OCI-LY1 (cell line): ENCODE results near the gene STRIP1.

ENCODE experiments used
- CTCF ChIP-seq: fragments of 200-600 bp; sonication (generic), shearing (Covaris generic); IDR thresholded peaks from 2 replicates; pipeline ENCODE4 v1.5.1; 2017; ENCODE audit warnings: mild to moderate bottlenecking, antibody characterized with exemption, low read length, moderate library complexity, mixed read lengths
- EZH2 ChIP-seq: fragments of 200-600 bp; sonication (generic), shearing (Covaris generic); IDR thresholded peaks from 2 replicates; pipeline ENCODE4 v1.8.0; 2017; ENCODE audit warnings: borderline replicate concordance, mixed run types, mild to moderate bottlenecking, antibody characterized with exemption, low read length, moderate library complexity, mixed read lengths

DNA sequence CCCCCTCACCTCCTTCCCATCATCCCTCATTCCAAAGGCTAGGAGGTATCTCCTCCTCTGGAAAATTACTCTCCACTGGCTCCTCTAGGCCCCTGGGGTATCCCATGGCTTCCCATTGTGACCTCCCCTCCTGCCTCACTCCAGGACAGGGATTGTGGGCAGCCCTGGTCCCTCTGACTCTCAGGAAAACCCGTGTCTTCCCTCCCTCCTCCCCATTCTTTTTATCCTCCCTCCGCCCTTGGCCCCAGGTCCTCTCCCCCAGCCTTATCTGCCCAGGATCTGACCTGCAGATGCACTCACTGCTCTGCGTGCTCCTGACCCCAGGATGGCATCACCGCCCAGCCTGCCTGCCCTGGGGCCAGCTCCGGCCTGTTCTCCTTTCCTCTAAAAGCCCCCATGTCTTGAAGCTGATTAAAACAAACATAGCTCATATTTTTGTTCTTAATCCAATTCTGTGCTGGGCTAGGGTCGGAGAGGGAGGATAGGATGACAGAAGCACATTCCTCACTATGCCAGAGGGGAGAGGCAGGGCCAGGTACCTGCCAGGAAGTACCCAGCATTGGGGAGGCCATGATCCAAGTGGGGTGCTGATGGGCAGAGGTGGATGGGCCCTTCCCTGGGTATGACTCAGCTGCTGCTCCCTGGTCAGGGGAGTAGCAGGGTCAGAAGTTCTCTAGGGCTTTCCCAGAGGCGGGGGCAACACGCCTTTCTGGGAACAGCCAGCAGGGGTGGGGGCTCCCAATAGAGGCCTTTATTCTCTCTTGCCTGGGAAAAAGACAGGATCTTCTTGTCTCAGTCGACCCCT lies 64.0 kb downstream of the STRIP1 start:
- TF ChIP-seq CTCF (no peak), EZH2 (no peak)
